GM12892 (cell line): ENCODE measurements around the gene MEG3.

Experiments
- DNase-seq: peaks from one replicate; pipeline ENCODE4 v3.0.0; 2011; ENCODE audit not compliant: insufficient read length
- FAIRE-seq: peaks from 2 replicates; lab custom pipeline; 2011; peaks lifted over from hg19 to GRCh38; lab: Jason Lieb, UNC
- POLR2A ChIP-seq: IDR thresholded peaks from 2 replicates; pipeline ENCODE4 v1.6.1; 2011; ENCODE audit warnings: low read depth, low read length, control low read depth
- POLR2AphosphoS5 ChIP-seq: IDR thresholded peaks from 2 replicates; pipeline ENCODE4 v1.6.1; 2011; ENCODE audit warnings: low read depth, low read length, control low read depth
- TAF1 ChIP-seq: IDR thresholded peaks from 2 replicates; pipeline ENCODE4 v1.6.1; 2011; ENCODE audit warnings: low read depth, mild to moderate bottlenecking, control low read depth, low read length, borderline replicate concordance

MEG3 gene

DNA sequence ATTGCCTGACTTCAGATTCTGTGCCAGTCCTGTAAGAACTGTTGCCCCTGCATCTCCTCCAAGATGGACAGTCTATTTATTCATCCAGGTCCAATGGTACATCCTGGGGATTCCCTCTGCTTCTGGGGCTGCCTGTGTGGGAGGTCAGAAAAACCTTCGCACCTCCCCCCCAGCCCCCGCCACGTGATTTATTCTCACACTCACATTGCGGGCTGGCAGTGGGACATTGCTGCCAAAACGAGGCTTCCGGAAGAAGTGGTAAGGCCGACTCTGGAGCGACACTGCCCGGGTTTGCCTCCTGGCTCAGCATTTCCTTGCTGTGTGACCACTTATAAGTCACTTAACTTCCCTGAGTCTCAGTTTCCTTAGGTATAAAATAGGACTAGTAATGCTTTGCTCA lies 83.5 kb downstream of the MEG3 start:
- no peak for DNase-seq
- TF ChIP-seq POLR2A (no peak), TAF1 (no peak), POLR2AphosphoS5 (no peak)
- no peak for FAIRE-seq
